HG02763 (cell line): Measurements from ENCODE around the gene CCR8.

Experiments
- ATAC-seq: cut with Tn5 transposase; IDR thresholded peaks from one replicate; pipeline ENCODE4 v1.9.1; 2021; ENCODE audit warnings: mild to moderate bottlenecking, moderate library complexity; ENCODE audit not compliant: unreplicated experiment

The CCR8 gene

GRCh38 chr3:39329493-39329892 is at the start of gene CCR8:
Gene CCR8, plus strand, starts transcription at chr3:39329709. Its CDS starts 2,623 bp downstream, at chr3:39332332.
- ATAC-seq, result no peak

GRCh38 chr3:39279745-39280517 is 49.6 kb upstream of the CCR8 start, which contains the start of gene CX3CR1:
Gene CX3CR1, minus strand, starts transcription at chr3:39280036. Its CDS starts 13,527 bp downstream, at chr3:39266509.
- no peak for ATAC-seq

GRCh38 chr3:39280571-39280970 is 48.9 kb upstream of the CCR8 start:
- ATAC-seq, result no peak

GRCh38 chr3:39281533-39281932 is 48.0 kb upstream of the CCR8 start:
- ATAC-seq, result no peak

- no peak for ATAC-seq
These were observed 47.5 kb upstream of the CCR8 start for GRCh38 chr3:39282057-39282456.

- no peak for ATAC-seq
These were observed 45.0 kb upstream of the CCR8 start for GRCh38 chr3:39284457-39284881.

GRCh38 chr3:39285332-39285731 is 44.2 kb upstream of the CCR8 start:
- ATAC-seq, result no peak

- no peak for ATAC-seq
These were observed 42.7 kb upstream of the CCR8 start for GRCh38 chr3:39286771-39287170.

GRCh38 chr3:39287216-39288164 is 42.0 kb upstream of the CCR8 start:
- no peak for ATAC-seq

GRCh38 chr3:39288300-39288808 is 41.2 kb upstream of the CCR8 start:
- peak; percentile 96 for ATAC-seq

- ATAC-seq, result no peak
These were observed 40.4 kb upstream of the CCR8 start for GRCh38 chr3:39289107-39289506.

- ATAC-seq, result no peak
These were observed 39.3 kb upstream of the CCR8 start for GRCh38 chr3:39290255-39290654.

- ATAC-seq, result no peak
These were observed 37.6 kb upstream of the CCR8 start for GRCh38 chr3:39291903-39292329.

GRCh38 chr3:39292961-39293360 is 36.5 kb upstream of the CCR8 start:
- ATAC-seq, result no peak

- no peak for ATAC-seq
These were observed 34.9 kb upstream of the CCR8 start for GRCh38 chr3:39294446-39295183.

GRCh38 chr3:39295184-39295775 is 34.2 kb upstream of the CCR8 start:
- ATAC-seq, result peak; percentile 68

- ATAC-seq, result no peak
These were observed 33.1 kb upstream of the CCR8 start for GRCh38 chr3:39296197-39297077.

GRCh38 chr3:39299279-39299678 is 30.2 kb upstream of the CCR8 start:
- no peak for ATAC-seq

GRCh38 chr3:39302178-39302577 is 27.3 kb upstream of the CCR8 start:
- no peak for ATAC-seq
